ENCODE results near the gene GLS.
A peak's percentile ranks its signal among the peaks of the same experiment; 100 is the strongest.

Gene GLS

GRCh38 chr2:190984595-190984994 is 104.0 kb downstream of the GLS start:
- Histone ChIP-seq H3K27ac (ENCODE audit: insufficient read depth in 1 of 2, low read depth in 1 of 2, low read length in 2 of 2, poor library complexity in 1 of 2, severe bottlenecking in 2 of 2) (no peak overlapping the region), H3K36me3 (ENCODE audit: control insufficient read depth in 4 of 4, insufficient read depth in 4 of 4, low read length in 3 of 4) (peaks cover 27 to 97% (median 59%) of the 10 kb centered on the region in 4 experiments), H3K27me3 (replicated peaks in 2 of 5; ENCODE audit: control insufficient read depth in 4 of 5, insufficient read depth in 5 of 5, low read length in 4 of 5) (no peaks in the 10 kb centered on the region), H3K4me3 (ENCODE audit: control insufficient read depth in 1 of 7, extremely low read depth in 1 of 7, insufficient read depth in 4 of 7, low read depth in 2 of 7, low read length in 6 of 7) (no peak overlapping the region), H3K9me3 (ENCODE audit: control extremely low read depth in 1 of 5, control insufficient read depth in 4 of 5, insufficient read depth in 2 of 5, low read depth in 1 of 5, low read length in 4 of 5) (peaks cover 0 to 7% (median 0%) of the 10 kb centered on the region in 5 experiments), H3K4me1 (ENCODE audit: control extremely low read depth in 1 of 4, control insufficient read depth in 4 of 4, insufficient read depth in 4 of 4, low read length in 3 of 4) (peaks cover 5 to 40% (median 24%) of the 10 kb centered on the region in 4 experiments)
- ChIA-PET POLR2A (no interaction called here), CTCF (interaction anchor here (0.6 to 1.9 kb wide), 4 partner anchors 8 to 93 kb away, joined by 4 to 7 read pairs (median 4); no protein-coding TSS in a partner anchor)
- 96% methylated on average over 5 of the region's 5 CpGs for WGBS (ENCODE audit: insufficient coverage)
- DNase-seq: no peak

DNA sequence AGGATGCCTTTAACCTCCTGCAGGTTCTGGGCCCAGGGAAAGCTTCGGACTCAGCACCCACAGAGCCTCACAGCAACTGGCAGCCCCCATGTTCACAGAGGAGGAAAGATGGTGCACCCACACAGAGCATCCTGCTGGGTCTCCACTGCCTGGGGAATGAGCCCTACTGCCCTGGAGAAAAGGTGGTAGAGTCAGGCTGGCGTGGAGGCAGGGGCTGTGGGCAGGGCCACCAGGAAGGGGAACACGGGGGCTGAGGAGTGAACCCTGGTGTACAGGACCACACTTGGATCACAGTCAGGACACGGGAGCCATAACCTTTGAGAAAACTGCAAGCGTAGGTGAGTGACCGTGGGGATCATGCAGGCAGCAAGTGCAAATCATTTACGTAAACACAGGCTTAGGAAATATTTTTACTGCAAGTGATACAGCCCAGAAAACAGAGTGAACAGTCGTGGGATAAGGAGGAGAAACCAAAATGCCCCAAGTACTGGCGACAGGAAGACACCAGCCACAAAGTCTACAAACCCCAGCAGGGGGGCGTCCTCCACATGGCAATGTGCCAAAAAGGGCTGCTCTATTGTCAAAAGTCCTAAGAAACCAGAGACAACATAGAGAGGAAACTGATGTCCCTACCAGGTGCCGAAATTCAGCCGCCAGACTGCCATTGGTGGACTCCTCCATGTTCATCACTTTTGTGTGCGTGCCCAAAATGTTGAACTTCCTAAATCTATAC is 105.8 kb downstream of the GLS start:
- peak overlapping the region in 1 of 7 experiments; percentile 34 for H3K4me3 ChIP-seq (ENCODE audit: control insufficient read depth in 1 of 7, extremely low read depth in 1 of 7, insufficient read depth in 4 of 7, low read depth in 2 of 7, low read length in 6 of 7)
- H3K27ac ChIP-seq (ENCODE audit: insufficient read depth in 1 of 2, low read depth in 1 of 2, low read length in 2 of 2, poor library complexity in 1 of 2, severe bottlenecking in 2 of 2): no peak overlapping the region
- peaks cover 0 to 7% (median 0%) of the 10 kb centered on the region in 5 experiments for H3K9me3 ChIP-seq (ENCODE audit: control extremely low read depth in 1 of 5, control insufficient read depth in 4 of 5, insufficient read depth in 2 of 5, low read depth in 1 of 5, low read length in 4 of 5)
- no peaks in the 10 kb centered on the region for H3K27me3 ChIP-seq (replicated peaks in 2 of 5; ENCODE audit: control insufficient read depth in 4 of 5, insufficient read depth in 5 of 5, low read length in 4 of 5)
- peak; percentile 41 to 79 (median 77) for DNase-seq
- ChIA-PET CTCF (interaction anchor here (1.6 to 3.1 kb wide), 2 partner anchors 12 to 39 kb away, joined by 5 to 11 read pairs; no protein-coding TSS in a partner anchor), POLR2A (no interaction called here)
- peaks cover 0 to 22% (median 8%) of the 10 kb centered on the region in 4 experiments for H3K4me1 ChIP-seq (ENCODE audit: control extremely low read depth in 1 of 4, control insufficient read depth in 4 of 4, insufficient read depth in 4 of 4, low read length in 3 of 4)
- WGBS (ENCODE audit: insufficient coverage): 33% methylated on average over 9 of the region's 13 CpGs
- peaks cover 38 to 98% (median 68%) of the 10 kb centered on the region in 4 experiments for H3K36me3 ChIP-seq (ENCODE audit: control insufficient read depth in 4 of 4, insufficient read depth in 4 of 4, low read length in 3 of 4)

- no peak overlapping the region for H3K27ac ChIP-seq (ENCODE audit: insufficient read depth in 1 of 2, low read depth in 1 of 2, low read length in 2 of 2, poor library complexity in 1 of 2, severe bottlenecking in 2 of 2)
- 100% methylated on average over 1 of the region's 1 CpG for WGBS (ENCODE audit: insufficient coverage)
- DNase-seq: no peak
- H3K4me3 ChIP-seq (ENCODE audit: control insufficient read depth in 1 of 7, extremely low read depth in 1 of 7, insufficient read depth in 4 of 7, low read depth in 2 of 7, low read length in 6 of 7): no peak overlapping the region
- H3K27me3 ChIP-seq (replicated peaks in 2 of 5; ENCODE audit: control insufficient read depth in 4 of 5, insufficient read depth in 5 of 5, low read length in 4 of 5): no peaks in the 10 kb centered on the region
- peaks cover 0 to 7% (median 0%) of the 10 kb centered on the region in 5 experiments for H3K9me3 ChIP-seq (ENCODE audit: control extremely low read depth in 1 of 5, control insufficient read depth in 4 of 5, insufficient read depth in 2 of 5, low read depth in 1 of 5, low read length in 4 of 5)
- ChIA-PET POLR2A (interaction anchor here (0.6 kb wide), 1 partner anchor 311 kb away, joined by 3 read pairs; no protein-coding TSS in a partner anchor), CTCF (interaction anchor here (1.0 to 3.1 kb wide), 7 partner anchors 9 to 208 kb away, joined by 3 to 11 read pairs (median 4); no protein-coding TSS in a partner anchor)
- H3K4me1 ChIP-seq (ENCODE audit: control extremely low read depth in 1 of 4, control insufficient read depth in 4 of 4, insufficient read depth in 4 of 4, low read length in 3 of 4): peaks cover 0 to 18% (median 6%) of the 10 kb centered on the region in 4 experiments
- peaks cover 37 to 96% (median 67%) of the 10 kb centered on the region in 4 experiments for H3K36me3 ChIP-seq (ENCODE audit: control insufficient read depth in 4 of 4, insufficient read depth in 4 of 4, low read length in 3 of 4)
These were observed 106.5 kb downstream of the GLS start for GRCh38 chr2:190987116-190987515.

DNA sequence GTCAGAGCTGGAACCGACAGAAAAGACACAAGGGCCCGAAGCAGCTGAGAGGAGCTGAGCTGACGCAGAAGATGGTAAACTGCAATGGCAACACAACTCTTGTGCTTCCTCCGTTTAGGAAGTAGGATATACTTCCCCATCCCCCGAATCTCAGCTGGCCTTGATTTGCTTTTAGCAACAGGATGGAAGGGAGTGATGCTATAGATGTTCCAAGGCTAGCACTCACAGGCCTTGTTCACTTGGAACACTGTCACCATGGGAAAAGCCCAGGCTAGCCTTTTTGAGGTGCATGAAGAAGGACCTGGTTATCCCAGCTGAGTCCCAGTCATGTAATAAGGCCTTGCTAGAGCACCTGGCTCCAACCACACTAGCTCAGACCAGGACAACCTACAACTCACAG is 107.3 kb downstream of the GLS start:
- no peak for DNase-seq
- H3K4me3 ChIP-seq (ENCODE audit: control insufficient read depth in 1 of 7, extremely low read depth in 1 of 7, insufficient read depth in 4 of 7, low read depth in 2 of 7, low read length in 6 of 7): no peak overlapping the region
- peaks cover 29 to 93% (median 63%) of the 10 kb centered on the region in 4 experiments for H3K36me3 ChIP-seq (ENCODE audit: control insufficient read depth in 4 of 4, insufficient read depth in 4 of 4, low read length in 3 of 4)
- peaks cover 0 to 18% (median 6%) of the 10 kb centered on the region in 4 experiments for H3K4me1 ChIP-seq (ENCODE audit: control extremely low read depth in 1 of 4, control insufficient read depth in 4 of 4, insufficient read depth in 4 of 4, low read length in 3 of 4)
- no peak overlapping the region for H3K27ac ChIP-seq (ENCODE audit: insufficient read depth in 1 of 2, low read depth in 1 of 2, low read length in 2 of 2, poor library complexity in 1 of 2, severe bottlenecking in 2 of 2)
- CTCF ChIA-PET: interaction anchor here (1.0 to 3.1 kb wide), 9 partner anchors 8 to 208 kb away, joined by 3 to 11 read pairs (median 4); no protein-coding TSS in a partner anchor
- POLR2A ChIA-PET: interaction anchor here (0.6 kb wide), 1 partner anchor 311 kb away, joined by 3 read pairs; no protein-coding TSS in a partner anchor
- no peaks in the 10 kb centered on the region for H3K27me3 ChIP-seq (replicated peaks in 2 of 5; ENCODE audit: control insufficient read depth in 4 of 5, insufficient read depth in 5 of 5, low read length in 4 of 5)
- 98% methylated on average over 4 of the region's 5 CpGs for WGBS (ENCODE audit: insufficient coverage)
- H3K9me3 ChIP-seq (ENCODE audit: control extremely low read depth in 1 of 5, control insufficient read depth in 4 of 5, insufficient read depth in 2 of 5, low read depth in 1 of 5, low read length in 4 of 5): peaks cover 0 to 3% (median 0%) of the 10 kb centered on the region in 5 experiments

GRCh38 chr2:190988910-190989309 is 108.3 kb downstream of the GLS start:
- H3K27ac ChIP-seq (ENCODE audit: insufficient read depth in 1 of 2, low read depth in 1 of 2, low read length in 2 of 2, poor library complexity in 1 of 2, severe bottlenecking in 2 of 2): no peak overlapping the region
- CTCF ChIA-PET: interaction anchor here (0.9 to 1.3 kb wide), 4 partner anchors 9 to 207 kb away, joined by 3 to 5 read pairs (median 3); no protein-coding TSS in a partner anchor
- POLR2A ChIA-PET: no interaction called here

DNA sequence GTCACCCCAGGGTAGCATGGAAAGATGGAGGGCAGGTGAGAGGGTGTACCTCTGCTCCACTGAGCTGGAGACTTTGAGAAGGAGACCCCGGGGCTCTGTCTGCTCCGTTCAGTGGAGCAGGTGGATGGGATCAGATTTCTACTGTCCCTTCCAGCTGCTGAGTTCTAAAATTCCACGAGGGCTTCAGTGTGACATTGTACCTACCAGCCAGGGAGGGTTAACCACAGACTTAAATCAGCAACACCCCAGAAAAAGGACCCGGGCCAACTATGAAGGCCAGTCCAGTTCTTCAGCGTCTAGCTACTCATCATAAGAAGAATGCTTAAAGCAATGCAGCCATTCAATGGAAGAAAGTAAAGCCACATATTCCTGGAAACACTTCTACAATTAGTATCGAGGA is 109.5 kb downstream of the GLS start:
- Histone ChIP-seq H3K36me3 (ENCODE audit: control insufficient read depth in 4 of 4, insufficient read depth in 4 of 4, low read length in 3 of 4) (peaks cover 25 to 91% (median 62%) of the 10 kb centered on the region in 4 experiments), H3K9me3 (ENCODE audit: control extremely low read depth in 1 of 5, control insufficient read depth in 4 of 5, insufficient read depth in 2 of 5, low read depth in 1 of 5, low read length in 4 of 5) (no peaks in the 10 kb centered on the region), H3K27me3 (replicated peaks in 2 of 5; ENCODE audit: control insufficient read depth in 4 of 5, insufficient read depth in 5 of 5, low read length in 4 of 5) (no peaks in the 10 kb centered on the region), H3K27ac (ENCODE audit: insufficient read depth in 1 of 2, low read depth in 1 of 2, low read length in 2 of 2, poor library complexity in 1 of 2, severe bottlenecking in 2 of 2) (no peak overlapping the region), H3K4me3 (ENCODE audit: control insufficient read depth in 1 of 7, extremely low read depth in 1 of 7, insufficient read depth in 4 of 7, low read depth in 2 of 7, low read length in 6 of 7) (no peak overlapping the region), H3K4me1 (ENCODE audit: control extremely low read depth in 1 of 4, control insufficient read depth in 4 of 4, insufficient read depth in 4 of 4, low read length in 3 of 4) (peaks cover 0 to 18% (median 6%) of the 10 kb centered on the region in 4 experiments)
- 100% methylated on average over 4 of the region's 6 CpGs for WGBS (ENCODE audit: insufficient coverage)
- ChIA-PET CTCF (interaction anchor here (0.9 to 1.2 kb wide), 2 partner anchors 8 to 40 kb away, joined by 3 to 5 read pairs; no protein-coding TSS in a partner anchor), POLR2A (no interaction called here)
- DNase-seq: no peak

More at GRCh38 chr2:190988910-190989309, 108.3 kb downstream of the GLS start:
- 100% methylated on average over 1 of the region's 3 CpGs for WGBS (ENCODE audit: insufficient coverage)
- Histone ChIP-seq H3K9me3 (ENCODE audit: control extremely low read depth in 1 of 5, control insufficient read depth in 4 of 5, insufficient read depth in 2 of 5, low read depth in 1 of 5, low read length in 4 of 5) (no peaks in the 10 kb centered on the region), H3K27me3 (replicated peaks in 2 of 5; ENCODE audit: control insufficient read depth in 4 of 5, insufficient read depth in 5 of 5, low read length in 4 of 5) (no peaks in the 10 kb centered on the region), H3K4me3 (ENCODE audit: control insufficient read depth in 1 of 7, extremely low read depth in 1 of 7, insufficient read depth in 4 of 7, low read depth in 2 of 7, low read length in 6 of 7) (no peak overlapping the region), H3K36me3 (ENCODE audit: control insufficient read depth in 4 of 4, insufficient read depth in 4 of 4, low read length in 3 of 4) (peaks cover 26 to 93% (median 64%) of the 10 kb centered on the region in 4 experiments), H3K4me1 (ENCODE audit: control extremely low read depth in 1 of 4, control insufficient read depth in 4 of 4, insufficient read depth in 4 of 4, low read length in 3 of 4) (peaks cover 0 to 18% (median 6%) of the 10 kb centered on the region in 4 experiments)
- no peak for DNase-seq

DNA sequence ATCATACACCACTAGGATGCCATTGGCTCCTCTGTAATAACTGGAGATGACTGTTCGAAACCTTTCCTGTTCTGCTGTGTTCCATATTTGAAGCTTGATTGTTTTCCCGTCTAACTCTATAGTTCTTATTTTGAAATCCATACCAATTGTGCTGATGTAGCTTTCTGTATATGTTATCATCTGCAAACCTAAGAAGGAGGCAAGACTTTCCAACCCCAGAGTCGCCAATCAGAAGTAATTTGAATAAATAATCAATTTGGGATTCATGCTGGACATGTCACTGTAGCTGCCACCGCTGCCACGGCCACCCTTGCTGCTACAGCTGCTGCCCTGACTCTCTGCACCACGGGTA is 112.6 kb downstream of the GLS start:
- H3K36me3 ChIP-seq (ENCODE audit: control insufficient read depth in 4 of 4, insufficient read depth in 4 of 4, low read length in 3 of 4): peaks cover 34 to 92% (median 73%) of the 10 kb centered on the region in 4 experiments
- ChIA-PET POLR2A (no interaction called here), CTCF (interaction anchor here (0.9 to 2.6 kb wide), 5 partner anchors 8 to 43 kb away, joined by 3 to 8 read pairs (median 4); no protein-coding TSS in a partner anchor)
- WGBS (ENCODE audit: insufficient coverage): 95% methylated on average over 3 of the region's 6 CpGs
- no peaks in the 10 kb centered on the region for H3K9me3 ChIP-seq (ENCODE audit: control extremely low read depth in 1 of 5, control insufficient read depth in 4 of 5, insufficient read depth in 2 of 5, low read depth in 1 of 5, low read length in 4 of 5)
- H3K4me3 ChIP-seq (ENCODE audit: control insufficient read depth in 1 of 7, extremely low read depth in 1 of 7, insufficient read depth in 4 of 7, low read depth in 2 of 7, low read length in 6 of 7): no peak overlapping the region
- H3K27ac ChIP-seq (ENCODE audit: insufficient read depth in 1 of 2, low read depth in 1 of 2, low read length in 2 of 2, poor library complexity in 1 of 2, severe bottlenecking in 2 of 2): no peak overlapping the region
- no peak for DNase-seq
- no peaks in the 10 kb centered on the region for H3K4me1 ChIP-seq (ENCODE audit: control extremely low read depth in 1 of 4, control insufficient read depth in 4 of 4, insufficient read depth in 4 of 4, low read length in 3 of 4)
- no peaks in the 10 kb centered on the region for H3K27me3 ChIP-seq (replicated peaks in 2 of 5; ENCODE audit: control insufficient read depth in 4 of 5, insufficient read depth in 5 of 5, low read length in 4 of 5)
